SK-N-SH treated with all-trans-retinoic acid at 6 μM for 48 hours (cell line): ENCODE results near the gene CANT1.

Experiments
- ATAC-seq: fragments of 200-7000 bp; cut with Tn5 transposase; 3 replicates; pipeline ENCODE4 v1.9.1; 2020; ENCODE audit warnings: mild to moderate bottlenecking, moderate library complexity
- ARNTL ChIP-seq: fragments of 450-650 bp; formaldehyde crosslinking; IDR thresholded peaks from 2 replicates; pipeline ENCODE4 v1.5.0; 2020; ENCODE audit warnings: low read depth, mild to moderate bottlenecking, moderate library complexity, borderline replicate concordance
- BACH2 ChIP-seq: fragments of 250-450 bp; sonication (Bioruptor Pico); IDR thresholded peaks from 2 replicates; pipeline ENCODE4 v1.9.0; 2021; ENCODE audit warnings: mild to moderate bottlenecking, borderline replicate concordance
- CSDC2 ChIP-seq: fragments of 250-450 bp; sonication (Bioruptor Pico); IDR thresholded peaks from 2 replicates; pipeline ENCODE4 v1.5.0; 2020; ENCODE audit warnings: mild to moderate bottlenecking, moderate library complexity
- CSRNP3 ChIP-seq: fragments of 250-450 bp; sonication (Bioruptor Pico); IDR thresholded peaks from 2 replicates; pipeline ENCODE4 v1.5.1; 2021; ENCODE audit warnings: mild to moderate bottlenecking, moderate library complexity
- ESRRG ChIP-seq: fragments of 250-450 bp; sonication (Bioruptor Pico); IDR thresholded peaks from 2 replicates; pipeline ENCODE4 v1.6.1; 2021; ENCODE audit warnings: mild to moderate bottlenecking
- GLIS3 ChIP-seq: fragments of 250-450 bp; sonication (Bioruptor Pico); IDR thresholded peaks from 2 replicates; pipeline ENCODE4 v1.5.0; 2020; ENCODE audit warnings: mild to moderate bottlenecking, moderate library complexity
- ISL1 ChIP-seq: fragments of 250-450 bp; sonication (Bioruptor Pico); IDR thresholded peaks from 2 replicates; pipeline ENCODE4 v2.1.2; 2022; ENCODE audit warnings: mild to moderate bottlenecking, moderate library complexity
- OSR1 ChIP-seq: fragments of 250-450 bp; sonication (Bioruptor Pico); IDR thresholded peaks from 2 replicates; pipeline ENCODE4 v1.8.0; 2022; ENCODE audit warnings: moderate library complexity, mild to moderate bottlenecking, inconsistent platforms
- PPARA ChIP-seq: fragments of 250-450 bp; sonication (Bioruptor Pico); IDR thresholded peaks from 2 replicates; pipeline ENCODE4 v1.5.0; 2020; ENCODE audit warnings: mild to moderate bottlenecking, borderline replicate concordance
- RARB ChIP-seq: fragments of 250-450 bp; sonication (Bioruptor Pico); IDR thresholded peaks from 2 replicates; pipeline ENCODE4 v1.8.0; 2021; ENCODE audit warnings: mild to moderate bottlenecking, moderate library complexity
- SNAI2 ChIP-seq: fragments of 250-450 bp; sonication (Bioruptor Pico); IDR thresholded peaks from 2 replicates; pipeline ENCODE4 v1.5.0; 2020; ENCODE audit warnings: mild to moderate bottlenecking, moderate library complexity
- TOX ChIP-seq: fragments of 250-450 bp; sonication (Bioruptor Pico); IDR thresholded peaks from 2 replicates; pipeline ENCODE4 v1.8.0; 2021; ENCODE audit warnings: mild to moderate bottlenecking, moderate library complexity, borderline replicate concordance
- ZC3H10 ChIP-seq: fragments of 250-450 bp; sonication (Bioruptor Pico); IDR thresholded peaks from 2 replicates; pipeline ENCODE4 v1.5.1; 2021; ENCODE audit warnings: mild to moderate bottlenecking, moderate library complexity
- ZFP3 ChIP-seq: fragments of 250-450 bp; sonication (Bioruptor Pico); IDR thresholded peaks from 2 replicates; pipeline ENCODE4 v1.5.0; 2020; ENCODE audit warnings: mild to moderate bottlenecking, moderate library complexity
- ZNF565 ChIP-seq: fragments of 450-650 bp; formaldehyde crosslinking; conservative IDR thresholded peaks from 2 replicates; pipeline ENCODE4 v1.5.0; 2020; ENCODE audit warnings: low read depth, mild to moderate bottlenecking, moderate library complexity
- ZNF70 ChIP-seq: fragments of 450-650 bp; formaldehyde crosslinking; IDR thresholded peaks from 2 replicates; pipeline ENCODE4 v1.5.0; 2020; ENCODE audit warnings: mild to moderate bottlenecking, moderate library complexity
- TF ChIP-seq, protein P1 (sequence below): fragments of 250-450 bp; sonication (Bioruptor Pico); IDR thresholded peaks from 2 replicates; pipeline ENCODE4 v1.8.0; 2020; ENCODE audit warnings: mild to moderate bottlenecking, moderate library complexity, borderline replicate concordance
- TF ChIP-seq, protein P2 (sequence below): fragments of 250-450 bp; sonication (Bioruptor Pico); IDR thresholded peaks from 2 replicates; pipeline ENCODE4 v1.8.0; 2021; ENCODE audit warnings: low read depth, mild to moderate bottlenecking, moderate library complexity, borderline replicate concordance
- TF ChIP-seq, protein P3 (sequence below): fragments of 250-450 bp; sonication (Bioruptor Pico); IDR thresholded peaks from 2 replicates; pipeline ENCODE4 v1.5.0; 2020; ENCODE audit warnings: mild to moderate bottlenecking, moderate library complexity
- TF ChIP-seq, protein P4 (sequence below): fragments of 250-450 bp; sonication (Bioruptor Pico); IDR thresholded peaks from 2 replicates; pipeline ENCODE4 v1.5.1; 2020; ENCODE audit warnings: low read depth, mild to moderate bottlenecking, moderate library complexity

The CANT1 gene

GRCh38 chr17:79044462-79044861 lies 34.9 kb upstream of the CANT1 start:
- TF ChIP-seq ZNF565 (CRISPR knock-in tag) (no peak), ZC3H10 (CRISPR knock-in tag) (no peak), OSR1 (no peak), ISL1 (no peak), PPARA (CRISPR knock-in tag) (no peak), TOX (CRISPR knock-in tag) (no peak), CSRNP3 (CRISPR knock-in tag) (no peak), SNAI2 (CRISPR knock-in tag) (no peak), ARNTL (CRISPR knock-in tag) (no peak), ZFP3 (CRISPR knock-in tag) (no peak), ESRRG (CRISPR knock-in tag) (no peak), RARB (CRISPR knock-in tag) (no peak), BACH2 (no peak), GLIS3 (no peak), ZNF70 (CRISPR knock-in tag) (no peak), CSDC2 (CRISPR knock-in tag) (no peak)
- TF ChIP-seq, protein P1, sequence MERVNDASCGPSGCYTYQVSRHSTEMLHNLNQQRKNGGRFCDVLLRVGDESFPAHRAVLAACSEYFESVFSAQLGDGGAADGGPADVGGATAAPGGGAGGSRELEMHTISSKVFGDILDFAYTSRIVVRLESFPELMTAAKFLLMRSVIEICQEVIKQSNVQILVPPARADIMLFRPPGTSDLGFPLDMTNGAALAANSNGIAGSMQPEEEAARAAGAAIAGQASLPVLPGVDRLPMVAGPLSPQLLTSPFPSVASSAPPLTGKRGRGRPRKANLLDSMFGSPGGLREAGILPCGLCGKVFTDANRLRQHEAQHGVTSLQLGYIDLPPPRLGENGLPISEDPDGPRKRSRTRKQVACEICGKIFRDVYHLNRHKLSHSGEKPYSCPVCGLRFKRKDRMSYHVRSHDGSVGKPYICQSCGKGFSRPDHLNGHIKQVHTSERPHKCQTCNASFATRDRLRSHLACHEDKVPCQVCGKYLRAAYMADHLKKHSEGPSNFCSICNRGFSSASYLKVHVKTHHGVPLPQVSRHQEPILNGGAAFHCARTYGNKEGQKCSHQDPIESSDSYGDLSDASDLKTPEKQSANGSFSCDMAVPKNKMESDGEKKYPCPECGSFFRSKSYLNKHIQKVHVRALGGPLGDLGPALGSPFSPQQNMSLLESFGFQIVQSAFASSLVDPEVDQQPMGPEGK = no peak
- TF ChIP-seq, protein P2, sequence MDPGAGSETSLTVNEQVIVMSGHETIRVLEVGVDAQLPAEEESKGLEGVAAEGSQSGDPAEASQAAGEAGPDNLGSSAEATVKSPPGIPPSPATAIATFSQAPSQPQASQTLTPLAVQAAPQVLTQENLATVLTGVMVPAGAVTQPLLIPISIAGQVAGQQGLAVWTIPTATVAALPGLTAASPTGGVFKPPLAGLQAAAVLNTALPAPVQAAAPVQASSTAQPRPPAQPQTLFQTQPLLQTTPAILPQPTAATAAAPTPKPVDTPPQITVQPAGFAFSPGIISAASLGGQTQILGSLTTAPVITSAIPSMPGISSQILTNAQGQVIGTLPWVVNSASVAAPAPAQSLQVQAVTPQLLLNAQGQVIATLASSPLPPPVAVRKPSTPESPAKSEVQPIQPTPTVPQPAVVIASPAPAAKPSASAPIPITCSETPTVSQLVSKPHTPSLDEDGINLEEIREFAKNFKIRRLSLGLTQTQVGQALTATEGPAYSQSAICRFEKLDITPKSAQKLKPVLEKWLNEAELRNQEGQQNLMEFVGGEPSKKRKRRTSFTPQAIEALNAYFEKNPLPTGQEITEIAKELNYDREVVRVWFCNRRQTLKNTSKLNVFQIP = no peak
- TF ChIP-seq, protein P3, sequence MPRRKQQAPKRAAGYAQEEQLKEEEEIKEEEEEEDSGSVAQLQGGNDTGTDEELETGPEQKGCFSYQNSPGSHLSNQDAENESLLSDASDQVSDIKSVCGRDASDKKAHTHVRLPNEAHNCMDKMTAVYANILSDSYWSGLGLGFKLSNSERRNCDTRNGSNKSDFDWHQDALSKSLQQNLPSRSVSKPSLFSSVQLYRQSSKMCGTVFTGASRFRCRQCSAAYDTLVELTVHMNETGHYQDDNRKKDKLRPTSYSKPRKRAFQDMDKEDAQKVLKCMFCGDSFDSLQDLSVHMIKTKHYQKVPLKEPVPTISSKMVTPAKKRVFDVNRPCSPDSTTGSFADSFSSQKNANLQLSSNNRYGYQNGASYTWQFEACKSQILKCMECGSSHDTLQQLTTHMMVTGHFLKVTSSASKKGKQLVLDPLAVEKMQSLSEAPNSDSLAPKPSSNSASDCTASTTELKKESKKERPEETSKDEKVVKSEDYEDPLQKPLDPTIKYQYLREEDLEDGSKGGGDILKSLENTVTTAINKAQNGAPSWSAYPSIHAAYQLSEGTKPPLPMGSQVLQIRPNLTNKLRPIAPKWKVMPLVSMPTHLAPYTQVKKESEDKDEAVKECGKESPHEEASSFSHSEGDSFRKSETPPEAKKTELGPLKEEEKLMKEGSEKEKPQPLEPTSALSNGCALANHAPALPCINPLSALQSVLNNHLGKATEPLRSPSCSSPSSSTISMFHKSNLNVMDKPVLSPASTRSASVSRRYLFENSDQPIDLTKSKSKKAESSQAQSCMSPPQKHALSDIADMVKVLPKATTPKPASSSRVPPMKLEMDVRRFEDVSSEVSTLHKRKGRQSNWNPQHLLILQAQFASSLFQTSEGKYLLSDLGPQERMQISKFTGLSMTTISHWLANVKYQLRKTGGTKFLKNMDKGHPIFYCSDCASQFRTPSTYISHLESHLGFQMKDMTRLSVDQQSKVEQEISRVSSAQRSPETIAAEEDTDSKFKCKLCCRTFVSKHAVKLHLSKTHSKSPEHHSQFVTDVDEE (CRISPR knock-in tag) = no peak
- TF ChIP-seq, protein P4, sequence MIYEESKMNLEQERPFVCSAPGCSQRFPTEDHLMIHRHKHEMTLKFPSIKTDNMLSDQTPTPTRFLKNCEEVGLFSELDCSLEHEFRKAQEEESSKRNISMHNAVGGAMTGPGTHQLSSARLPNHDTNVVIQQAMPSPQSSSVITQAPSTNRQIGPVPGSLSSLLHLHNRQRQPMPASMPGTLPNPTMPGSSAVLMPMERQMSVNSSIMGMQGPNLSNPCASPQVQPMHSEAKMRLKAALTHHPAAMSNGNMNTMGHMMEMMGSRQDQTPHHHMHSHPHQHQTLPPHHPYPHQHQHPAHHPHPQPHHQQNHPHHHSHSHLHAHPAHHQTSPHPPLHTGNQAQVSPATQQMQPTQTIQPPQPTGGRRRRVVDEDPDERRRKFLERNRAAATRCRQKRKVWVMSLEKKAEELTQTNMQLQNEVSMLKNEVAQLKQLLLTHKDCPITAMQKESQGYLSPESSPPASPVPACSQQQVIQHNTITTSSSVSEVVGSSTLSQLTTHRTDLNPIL (CRISPR knock-in tag) = no peak
- TF ChIP-seq, all 23 proteins: peak for 0
- no peak for ATAC-seq

DNA sequence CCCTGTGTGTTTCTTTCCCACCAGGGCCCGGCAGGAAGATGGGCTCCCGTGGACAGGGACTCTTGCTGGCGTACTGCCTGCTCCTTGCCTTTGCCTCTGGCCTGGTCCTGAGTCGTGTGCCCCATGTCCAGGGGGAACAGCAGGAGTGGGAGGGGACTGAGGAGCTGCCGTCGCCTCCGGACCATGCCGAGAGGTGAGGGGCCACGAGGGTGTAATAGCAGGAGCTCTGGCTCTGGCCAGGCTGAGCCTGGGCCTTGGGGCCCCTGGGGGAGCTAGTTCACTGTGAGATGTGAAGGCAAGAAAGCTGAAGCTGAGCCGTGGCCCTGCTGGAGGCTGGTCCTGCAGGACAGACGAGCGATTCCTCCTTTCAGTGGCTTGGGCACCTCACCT lies 34.4 kb upstream of the CANT1 start:
- ATAC-seq = no peak

More for the DNA sequence above, 34.4 kb upstream of the CANT1 start:
- TF ChIP-seq PPARA (CRISPR knock-in tag) (no peak), CSDC2 (CRISPR knock-in tag) (no peak), ZC3H10 (CRISPR knock-in tag) (no peak)
- TF ChIP-seq, protein P4 (CRISPR knock-in tag) = no peak
- TF ChIP-seq, protein P1 = no peak
